HG02973 (cell line): ENCODE results near the gene ARL17A.
"Not testable (repeated sequence)": the region's sequence is repeated elsewhere in the genome, so short reads cannot be mapped to it uniquely, and the experiment has no call there.

ENCODE experiments used
- ATAC-seq: cut with Tn5 transposase; IDR thresholded peaks from one replicate; pipeline ENCODE4 v1.9.1; 2021; ENCODE audit warnings: moderate library complexity; ENCODE audit not compliant: unreplicated experiment

ARL17A gene

DNA sequence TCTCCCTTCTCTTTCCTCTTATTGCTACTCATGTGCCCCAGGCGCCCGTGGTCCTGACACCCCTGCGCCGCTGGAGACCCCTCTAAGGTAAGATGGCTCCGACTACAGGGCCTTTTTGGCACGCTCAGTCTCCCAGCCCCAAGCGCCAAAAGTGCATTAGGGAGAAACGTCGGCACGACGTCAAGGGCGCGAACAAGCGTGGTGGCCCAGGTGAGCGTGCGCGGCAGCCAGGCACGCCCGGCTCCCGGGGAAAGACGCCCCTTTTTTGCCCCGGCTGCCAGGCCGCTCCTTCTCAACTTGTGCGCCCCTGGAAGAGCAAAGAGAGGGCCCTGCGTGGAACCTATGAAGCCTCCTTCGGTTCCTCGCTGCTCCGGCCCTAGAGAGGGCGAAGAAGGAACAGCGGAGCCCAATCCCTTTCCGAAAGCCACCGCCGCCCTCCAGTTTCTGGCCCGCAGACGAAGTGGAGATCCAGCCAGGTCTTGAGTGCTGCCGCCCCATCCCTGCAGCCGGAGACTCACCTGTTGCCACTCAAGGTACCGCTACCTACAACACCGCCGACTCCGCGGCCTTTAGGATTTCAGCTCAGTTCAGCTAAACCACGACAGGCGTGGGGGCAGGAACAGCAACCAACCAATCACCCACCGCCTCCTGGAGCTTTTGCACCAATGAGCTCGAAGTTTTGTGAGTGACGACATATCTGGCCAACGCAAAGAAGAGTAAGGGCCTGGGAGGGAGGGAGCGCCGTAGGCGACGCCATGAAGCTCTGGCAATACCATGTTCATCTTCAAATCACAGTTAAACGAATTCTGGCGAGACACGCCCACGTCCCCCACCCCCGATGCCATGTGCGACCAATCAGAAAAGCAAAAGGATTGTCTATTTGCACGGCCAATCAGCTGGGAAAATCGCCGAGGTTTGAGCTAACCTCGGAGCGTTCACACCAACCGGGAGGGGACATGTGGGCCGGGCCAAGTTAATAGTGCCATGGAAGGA lies at the start of gene ARL17A:
ARL17A (minus strand) TSS at position 609 of the 993 bp plus-strand sequence. CDS start 3,369 bp downstream, outside the sequence.
- peak; percentile 91 for ATAC-seq

DNA sequence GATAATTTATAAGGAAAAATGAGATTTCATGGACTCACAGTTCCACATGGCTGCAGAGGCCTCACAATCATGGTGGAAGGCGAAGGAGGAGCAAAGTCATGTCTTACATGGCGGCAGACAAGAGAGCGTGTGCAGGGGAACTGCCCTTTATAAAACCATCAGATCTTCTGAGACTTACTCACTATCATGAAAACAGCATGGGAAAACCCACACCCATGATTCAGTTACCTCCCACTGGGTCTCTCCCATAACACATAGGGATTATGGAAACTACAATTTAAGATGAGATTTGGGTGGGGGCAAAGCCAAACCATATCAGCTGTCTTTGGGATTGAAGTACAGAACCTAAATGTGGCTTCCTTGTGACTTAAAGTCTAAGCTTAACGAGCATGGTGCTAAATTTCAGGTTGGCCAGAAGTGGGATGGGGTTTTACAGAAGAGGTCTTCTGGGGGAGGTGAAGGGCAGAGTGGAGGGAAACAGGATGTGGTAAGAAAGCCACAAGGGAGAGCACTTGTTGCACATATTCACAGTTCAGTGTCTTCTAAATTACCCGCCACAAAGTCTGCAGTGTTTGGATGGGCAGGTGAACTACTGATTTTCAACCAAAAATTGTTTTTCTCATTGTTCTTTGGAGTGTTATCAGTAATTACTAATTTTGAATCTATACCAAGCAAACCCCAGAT lies 49.4 kb upstream of the ARL17A start:
- ATAC-seq, result not testable (repeated sequence)

DNA sequence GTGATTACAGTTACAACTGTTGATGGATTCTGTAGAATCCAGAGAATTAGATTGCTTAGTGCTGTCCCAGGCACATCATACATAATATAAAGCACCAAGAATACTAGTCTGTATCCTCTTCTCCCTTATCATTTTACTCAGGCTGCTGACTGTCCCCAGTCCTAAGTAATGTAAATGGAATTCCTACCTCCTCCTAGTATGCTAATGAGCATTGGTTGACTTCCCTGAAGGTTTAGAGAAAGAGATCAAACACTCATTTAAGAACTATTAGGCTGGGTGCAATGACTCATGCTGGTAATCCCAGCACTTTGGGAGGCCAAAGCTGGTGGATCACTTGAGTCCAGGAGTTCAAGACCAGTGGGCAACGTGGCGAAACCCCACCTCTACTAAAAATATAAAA lies 48.0 kb upstream of the ARL17A start:
- ATAC-seq, result not testable (repeated sequence)

DNA sequence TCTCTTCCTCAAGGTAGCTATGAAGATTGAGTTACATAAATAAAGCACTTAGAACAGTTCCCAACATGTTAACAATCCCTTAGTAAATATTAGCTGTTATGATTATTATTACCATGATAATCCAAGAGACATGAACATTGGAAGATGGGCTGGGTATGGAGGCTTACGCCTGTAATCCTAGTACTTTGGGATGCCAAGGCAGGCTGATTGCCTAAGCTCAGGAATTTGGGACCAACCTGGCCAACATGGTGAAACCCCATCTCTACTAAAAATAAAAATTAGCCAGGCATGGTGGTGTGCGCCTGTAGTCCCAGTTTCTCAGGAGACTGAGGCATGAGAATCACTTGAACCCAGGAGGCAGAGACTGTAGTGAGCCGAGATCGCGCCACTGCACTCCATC lies 45.2 kb upstream of the ARL17A start:
- ATAC-seq, result not testable (repeated sequence)

DNA sequence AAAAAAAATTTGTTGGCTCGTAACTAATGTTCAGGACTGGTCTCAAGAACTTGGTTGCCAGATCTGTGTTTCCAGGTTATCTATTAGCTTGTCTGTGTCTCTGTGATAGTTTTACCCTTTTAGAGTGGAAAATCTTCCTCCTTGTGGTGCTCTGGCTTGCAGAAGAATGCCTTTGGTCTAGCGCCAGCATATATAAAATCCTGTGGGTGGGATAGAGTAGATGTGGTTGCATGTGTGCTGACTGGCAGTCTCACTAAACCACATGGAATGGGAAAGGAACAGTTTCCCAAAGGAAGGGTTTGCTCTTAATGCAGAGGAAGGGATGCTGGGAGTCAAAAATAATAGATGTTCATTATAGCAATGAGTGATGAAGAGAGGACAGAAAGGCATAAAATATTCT lies 44.3 kb upstream of the ARL17A start:
- not testable (repeated sequence) for ATAC-seq

DNA sequence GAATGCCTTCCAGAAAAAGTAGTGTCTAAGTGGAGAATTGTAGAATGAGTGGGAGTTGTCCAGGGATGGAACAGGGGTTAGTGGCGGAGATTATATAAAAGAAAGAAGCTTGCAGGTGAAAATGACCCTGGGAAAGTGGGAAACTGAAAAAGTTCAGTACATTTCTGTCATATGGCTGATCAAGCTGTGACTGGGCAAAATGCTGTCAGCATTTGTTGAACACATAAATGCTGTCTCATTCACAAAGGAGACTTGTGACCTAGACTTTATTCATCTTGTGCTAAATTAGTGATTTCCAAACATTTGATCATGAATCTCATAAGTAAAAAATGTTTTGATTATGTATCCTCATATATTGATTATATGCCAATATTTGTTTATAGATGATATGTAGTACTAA lies 39.5 kb upstream of the ARL17A start:
- not testable (repeated sequence) for ATAC-seq

DNA sequence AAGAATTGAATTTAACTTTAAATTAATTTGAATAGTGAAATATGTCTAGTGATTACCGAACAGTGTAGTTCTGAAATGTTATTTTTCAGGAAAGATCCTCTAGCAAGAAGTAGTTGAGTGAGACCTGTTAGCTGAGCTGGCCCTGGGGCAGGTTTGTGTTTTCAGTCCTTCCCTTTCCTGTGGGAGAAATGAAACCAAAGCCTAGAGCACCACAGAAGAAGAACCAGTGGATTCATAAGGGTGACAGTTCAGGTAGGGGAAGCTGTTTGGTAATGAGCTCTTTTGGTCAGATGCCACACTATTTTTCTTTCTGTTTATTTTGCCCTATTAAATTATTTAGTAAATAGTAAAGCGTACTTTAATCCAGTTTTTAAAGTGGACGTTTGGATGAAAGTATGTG lies 37.6 kb upstream of the ARL17A start:
- not testable (repeated sequence) for ATAC-seq

DNA sequence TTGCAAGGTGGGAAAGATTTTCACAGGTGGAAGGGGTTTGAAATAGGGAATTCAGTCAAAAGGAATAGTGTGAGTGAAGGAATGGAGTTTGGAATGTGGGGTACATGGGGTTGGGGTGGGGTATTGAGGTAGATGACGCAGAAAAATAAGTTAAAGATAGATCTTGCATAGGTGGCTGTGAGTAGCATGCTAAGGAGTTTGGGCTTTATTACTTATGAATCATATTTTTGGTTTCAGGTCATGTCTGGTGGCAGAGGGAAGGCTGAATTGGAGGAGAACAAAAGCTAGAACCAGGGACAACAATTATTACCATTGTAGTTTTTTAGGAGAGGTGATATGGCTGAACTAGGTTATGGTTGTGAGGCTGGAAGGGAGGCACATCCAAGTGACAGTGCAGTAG lies 34.4 kb upstream of the ARL17A start:
- ATAC-seq, result not testable (repeated sequence)

DNA sequence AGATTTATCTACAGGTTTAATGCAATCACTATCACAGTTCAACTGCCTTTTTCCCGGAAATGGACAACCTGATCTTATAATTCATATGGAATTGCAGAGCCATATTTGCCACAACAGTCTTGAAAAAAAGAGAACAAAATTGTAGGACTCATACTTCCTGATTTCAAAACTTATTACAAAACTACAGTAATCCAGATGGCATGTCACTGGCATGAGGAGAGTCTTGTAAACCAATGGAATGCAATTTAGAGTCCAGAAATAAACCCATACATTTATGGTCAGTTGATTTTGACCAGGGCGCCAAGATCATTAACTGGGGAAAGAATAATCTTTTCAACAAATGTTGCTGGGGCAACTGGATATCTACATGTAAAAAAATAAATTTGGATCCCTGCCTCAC lies 31.8 kb upstream of the ARL17A start:
- ATAC-seq, result not testable (repeated sequence)

DNA sequence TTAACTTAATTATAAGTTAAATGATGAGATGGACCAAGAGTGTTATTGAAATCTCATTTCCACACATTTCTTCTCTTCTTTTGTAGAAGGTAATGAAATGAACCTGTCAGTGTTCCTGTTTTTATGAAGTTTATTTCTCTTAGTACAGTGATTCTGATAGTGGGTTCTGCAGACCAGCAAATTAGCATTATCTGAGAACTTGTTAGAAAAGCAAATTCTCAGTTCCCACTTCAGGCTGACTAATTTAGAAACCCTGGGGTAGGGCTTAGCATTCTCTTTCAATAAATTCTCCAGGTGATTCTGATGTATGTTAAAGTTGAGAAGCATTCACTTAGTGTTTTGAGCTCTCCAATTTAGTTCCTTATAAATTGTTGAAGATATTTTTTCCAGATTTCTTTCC lies 23.6 kb upstream of the ARL17A start:
- ATAC-seq, result peak; percentile 83

DNA sequence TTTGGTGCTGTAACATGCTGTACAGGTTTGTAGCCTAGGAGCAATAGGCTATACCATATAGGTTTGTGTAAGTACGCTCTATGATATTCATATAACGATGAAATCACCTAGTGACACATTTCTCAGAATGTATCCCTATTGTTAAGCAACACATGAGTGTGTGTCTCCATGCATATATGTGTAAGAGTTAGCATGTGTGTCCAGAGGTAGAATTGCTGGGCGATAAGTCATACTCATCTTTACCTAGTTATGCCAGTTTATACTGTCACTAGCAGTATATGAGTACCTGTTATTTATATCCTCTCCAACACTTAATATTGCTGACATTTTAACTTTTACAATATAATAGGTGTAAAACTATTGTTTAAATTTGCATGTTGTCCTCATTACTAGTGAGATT lies 21.3 kb upstream of the ARL17A start:
- ATAC-seq, result not testable (repeated sequence)

DNA sequence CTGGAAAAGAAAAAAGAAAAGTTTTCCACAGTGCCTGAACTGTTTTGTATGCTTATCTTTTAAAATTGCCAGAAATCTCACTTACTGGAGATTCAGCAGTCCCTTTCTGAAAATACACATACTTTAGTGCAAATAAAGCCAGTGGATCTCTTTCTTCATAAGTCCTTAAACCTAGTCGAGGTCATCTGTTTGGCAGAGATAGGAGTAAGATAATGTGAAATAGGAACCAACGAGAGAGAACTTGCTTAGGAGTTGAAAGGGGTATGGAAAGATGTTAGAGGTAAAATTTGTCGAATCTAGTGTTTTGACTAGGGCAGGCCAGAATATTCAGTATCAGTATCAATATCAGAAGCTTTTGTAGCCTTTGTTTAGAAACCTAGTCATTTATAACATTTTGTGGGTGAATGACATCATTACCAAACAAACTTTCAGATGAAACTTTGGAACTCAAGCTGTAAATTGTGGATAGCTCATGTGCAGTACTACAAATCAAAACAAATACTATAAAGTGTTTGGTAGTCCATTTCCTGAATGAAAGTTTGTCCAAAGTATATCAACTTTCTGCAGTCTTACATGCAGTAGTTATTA lies 18.9 kb upstream of the ARL17A start:
- peak; percentile 63 for ATAC-seq

DNA sequence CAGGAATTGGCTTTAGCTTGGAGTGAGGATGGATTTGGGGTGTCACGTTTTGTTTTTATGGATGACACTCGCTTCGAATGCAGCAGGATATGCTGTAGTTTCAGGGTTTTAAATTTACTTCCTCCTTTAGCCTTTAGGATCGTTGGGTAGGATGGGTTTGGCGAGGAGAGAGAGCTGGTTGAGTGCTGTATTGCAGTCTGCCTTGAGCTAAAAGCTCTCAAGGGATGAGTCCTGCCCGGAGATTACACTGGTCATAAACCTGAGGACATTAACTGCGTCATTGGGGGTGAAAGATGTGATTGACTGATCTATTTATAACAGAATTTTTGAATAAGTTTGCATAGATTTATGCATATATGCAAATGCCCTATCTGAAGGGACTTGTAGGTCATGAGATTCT lies 11.8 kb upstream of the ARL17A start:
- peak; percentile 43 for ATAC-seq

DNA sequence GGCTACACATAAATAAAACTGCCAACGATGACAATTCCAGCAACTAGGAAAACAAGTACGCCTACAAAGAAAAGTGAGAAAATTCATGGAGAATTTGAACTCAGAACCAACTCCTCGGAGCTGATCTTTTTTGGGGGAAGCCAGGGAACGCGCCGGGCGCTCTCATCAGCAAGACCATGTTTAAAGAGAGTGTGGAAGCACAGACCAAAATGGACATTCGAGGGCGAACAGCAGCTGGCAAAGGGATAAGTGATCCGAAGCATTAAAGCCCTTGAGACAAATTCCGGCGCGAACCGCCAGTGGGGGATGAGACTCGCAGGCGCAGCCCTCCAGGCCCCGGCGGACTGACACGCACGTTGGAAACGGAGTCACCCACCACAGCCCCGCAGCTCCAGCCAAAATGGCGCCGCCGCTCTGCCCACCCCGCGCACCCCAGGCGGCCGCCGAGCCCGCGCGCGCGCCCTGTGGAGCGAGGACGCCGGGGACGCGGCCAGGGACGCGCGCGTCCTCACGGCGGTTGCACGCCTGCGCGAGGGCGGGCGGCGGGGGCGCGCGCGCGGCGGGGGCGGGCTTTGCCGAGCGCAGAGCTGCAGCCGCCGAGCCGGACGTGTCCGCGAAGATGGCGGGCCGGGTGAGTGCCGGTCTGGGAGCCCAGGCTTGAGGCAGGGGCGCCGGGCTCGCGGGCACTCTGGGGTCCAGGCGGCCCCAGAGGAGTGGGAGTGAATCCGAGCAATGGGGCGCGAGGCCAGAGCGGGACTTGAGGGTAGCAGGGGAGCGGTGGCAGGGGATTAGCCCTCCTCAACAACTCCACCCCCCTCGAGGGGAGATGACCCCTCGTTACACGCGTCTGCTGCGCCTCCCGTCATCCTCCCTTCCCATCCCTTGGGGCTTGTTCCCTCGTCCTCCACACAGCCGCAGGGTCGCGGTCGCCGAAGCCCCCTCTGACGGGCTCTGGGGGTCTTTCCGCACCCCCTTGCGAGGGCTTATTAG lies 11.0 kb upstream of the ARL17A start, which contains the start of gene NSF:
NSF (plus strand) TSS at position 513 of the 990 bp plus-strand sequence; CDS start at position 620, 107 bp downstream.
- ATAC-seq, result peak; percentile 59

DNA sequence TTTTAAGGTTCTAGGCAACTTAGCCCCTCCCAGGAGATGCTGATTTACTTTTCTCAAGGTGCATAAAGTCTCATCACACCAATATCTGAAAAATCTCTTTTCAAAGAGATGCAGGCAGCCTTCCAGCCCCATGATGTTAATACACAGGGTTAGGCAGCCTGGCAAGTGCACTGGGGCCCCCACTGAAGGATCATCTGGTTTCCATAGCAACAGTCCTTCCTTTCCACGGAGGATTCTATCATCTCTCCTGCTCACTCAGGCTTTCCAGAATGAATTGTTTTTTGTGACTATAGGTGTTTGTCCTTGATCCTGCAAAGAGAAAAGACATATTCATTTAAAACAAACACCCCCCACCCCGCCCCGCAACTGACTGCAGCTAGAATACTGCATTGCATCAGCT lies 6.0 kb upstream of the ARL17A start:
- ATAC-seq, result not testable (repeated sequence)

DNA sequence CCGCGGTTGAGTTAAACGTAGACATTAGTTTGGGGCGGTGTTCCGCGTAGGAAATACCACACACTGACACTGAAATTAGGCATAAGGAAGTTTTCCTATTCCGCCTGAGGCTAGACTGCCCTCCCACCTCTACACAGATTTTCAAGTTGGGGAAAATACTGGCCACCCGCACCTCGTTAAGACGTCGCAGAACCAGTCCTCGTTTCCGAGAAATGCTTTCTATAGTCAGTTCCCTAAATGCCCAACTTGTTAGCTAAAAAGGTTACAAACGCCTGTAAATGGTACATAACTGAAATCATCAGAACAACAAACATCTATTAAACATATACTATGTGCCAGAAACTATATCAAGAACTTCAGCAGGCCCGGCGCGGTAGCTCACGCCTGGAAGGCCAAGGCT lies 591 bp upstream of the ARL17A start:
- not testable (repeated sequence) for ATAC-seq

DNA sequence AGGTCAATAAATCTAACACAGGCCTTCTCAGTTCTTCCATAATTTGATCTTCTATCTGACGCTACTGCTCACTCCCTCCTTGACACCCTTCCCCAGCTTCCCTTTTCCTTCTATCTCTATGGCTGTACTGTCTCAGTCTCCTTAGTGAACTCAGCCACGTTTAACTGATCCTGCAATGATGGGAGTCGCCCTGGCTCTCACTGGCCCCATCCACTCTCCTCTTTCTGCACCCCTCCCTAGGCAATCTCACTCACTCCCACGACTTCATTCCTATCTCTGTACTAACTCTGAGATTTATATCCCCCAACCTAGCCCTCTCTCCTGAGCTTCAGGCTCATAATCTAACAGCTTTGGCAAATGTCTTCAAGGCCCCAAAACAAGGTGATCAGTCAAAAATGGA lies 7.7 kb downstream of the ARL17A start:
- not testable (repeated sequence) for ATAC-seq

DNA sequence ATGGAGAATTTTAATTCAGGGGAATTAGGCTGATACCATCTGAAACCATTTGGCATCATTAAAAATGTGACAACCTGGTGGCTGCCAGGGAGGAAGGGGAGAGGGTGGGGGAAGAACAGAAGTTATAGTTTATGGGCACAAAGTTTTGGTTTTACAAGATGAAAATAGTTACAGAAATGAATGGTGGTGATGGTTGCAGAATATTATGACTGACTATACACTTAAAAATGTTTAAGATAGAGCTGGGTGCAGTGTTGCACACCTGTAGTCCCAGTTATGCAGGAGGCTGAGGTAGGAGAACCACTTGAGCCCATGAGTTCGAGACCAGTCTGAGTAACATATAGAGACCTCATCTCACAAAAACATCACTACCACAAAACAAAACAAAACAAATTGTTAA lies 12.5 kb downstream of the ARL17A start:
- not testable (repeated sequence) for ATAC-seq

DNA sequence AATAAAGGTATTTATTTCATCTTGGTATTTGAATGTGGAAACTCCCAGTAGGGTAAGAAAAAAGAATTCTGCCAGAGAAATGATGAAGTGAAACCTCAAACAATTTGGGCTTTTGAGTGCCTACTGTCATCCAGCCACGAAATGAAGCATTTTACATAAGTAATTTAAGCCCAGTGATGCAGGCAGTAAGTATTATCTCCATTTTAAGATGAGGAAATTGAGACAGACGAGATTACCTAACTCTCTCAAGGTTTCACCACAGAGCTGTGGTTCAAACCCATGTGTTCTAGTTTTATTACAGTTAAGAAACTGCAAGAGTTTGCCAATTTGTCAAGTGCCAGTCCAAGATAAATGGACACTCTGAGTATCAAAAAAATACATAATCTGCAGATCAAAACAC lies 13.2 kb downstream of the ARL17A start:
- ATAC-seq, result not testable (repeated sequence)

DNA sequence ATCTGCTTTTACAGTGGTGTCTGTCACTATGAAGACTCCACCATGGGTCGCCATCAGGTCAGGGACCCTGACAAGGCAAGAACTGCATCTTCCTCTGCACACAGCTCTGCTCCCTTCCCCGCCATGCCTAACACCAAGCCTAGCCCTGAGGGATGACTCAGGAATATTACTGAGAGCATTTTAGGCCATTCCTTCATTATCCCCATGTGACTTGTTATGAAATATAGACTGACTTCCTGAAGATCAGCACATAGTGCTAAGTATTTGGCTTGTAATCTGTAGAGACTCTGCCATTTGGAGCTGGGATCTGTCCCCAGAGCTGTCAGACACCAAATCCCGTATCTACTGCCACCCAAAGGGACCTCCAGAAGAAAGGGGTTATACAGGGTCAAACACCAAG lies 19.4 kb downstream of the ARL17A start:
- not testable (repeated sequence) for ATAC-seq
